Keratinocyte (primary cell): ENCODE measurements around the gene AGTPBP1.

Experiments used
- CTCF ChIP-seq, 3 experiments: IDR thresholded peaks in 1 of 3; conservative IDR thresholded peaks in 1 of 3; optimal IDR thresholded peaks in 1 of 3; 2 replicates in 2 of 3; 3 replicates in 1 of 3; pipeline versions ENCODE3 to v1.5.1; 2011; ENCODE audit warnings: low read length in 3 of 3, mild to moderate bottlenecking in 3 of 3, moderate library complexity in 2 of 3, control low read depth in 1 of 3, inconsistent platforms in 1 of 3; ENCODE audit not compliant: insufficient read depth in 2 of 3; ENCODE audit errors: extremely low read depth in 1 of 3
- EZH2 ChIP-seq: IDR thresholded peaks from one replicate; pipeline ENCODE4 v1.6.1; 2012; ENCODE audit warnings: inconsistent platforms, mild to moderate bottlenecking, low read length, moderate library complexity

- TF ChIP-seq CTCF (optimal IDR thresholded peaks at IDR 0.05 in 1 of 3, IDR thresholded peaks at IDR 0.05 in 1 of 3, conservative IDR thresholded peaks at IDR 0.05 in 1 of 3; ENCODE audit: extremely low read depth in 1 of 3, insufficient read depth in 2 of 3, low read length in 3 of 3) (no peak), EZH2 (no peak)
These were observed 139.0 kb downstream of the AGTPBP1 start for GRCh38 chr9:85602742-85603141.
